ENCODE measurements around the gene MTF1.
"Not testable (repeated sequence)": the region's sequence is repeated elsewhere in the genome, so short reads cannot be mapped to it uniquely, and the experiment has no call there.

Gene MTF1

GRCh38 chr1:37792943-37793686, 66.3 kb downstream of the MTF1 start:
- H3K4me3 ChIP-seq (ENCODE audit: low read depth, low read length) = no peak overlapping the region
- in situ Hi-C loops (cut with HindIII; ENCODE audit: low pct_ligation_motif_present, low sequenced_read_pairs) = no loop called here
- H3K36me3 ChIP-seq (replicated peaks) = no peaks in the 10 kb centered on the region
- TF ChIP-seq CTCF (IDR thresholded peaks at IDR 0.05; ENCODE audit: low read depth, low read length, missing control alignments) = no peak
- no peak for DNase-seq
- H3K27me3 ChIP-seq (replicated peaks) = peaks cover 14% of the 10 kb centered on the region
- H3K27ac ChIP-seq = no peak overlapping the region

- TF ChIP-seq CTCF (IDR thresholded peaks at IDR 0.05; ENCODE audit: low read depth, low read length, missing control alignments) = no peak
- Histone ChIP-seq H3K27ac (no peak overlapping the region), H3K27me3 (replicated peaks) (peaks cover 2% of the 10 kb centered on the region), H3K4me3 (ENCODE audit: low read depth, low read length) (no peak overlapping the region), H3K36me3 (replicated peaks) (no peaks in the 10 kb centered on the region)
- no peak for DNase-seq
- in situ Hi-C loops (cut with HindIII; ENCODE audit: low pct_ligation_motif_present, low sequenced_read_pairs) = no loop called here
Measured at GRCh38 chr1:37782491-37782890, 76.9 kb downstream of the MTF1 start.

GRCh38 chr1:37778654-37779053, 80.7 kb downstream of the MTF1 start:
- no peak overlapping the region for H3K4me3 ChIP-seq (ENCODE audit: low read depth, low read length)
- no peak for TF ChIP-seq CTCF (IDR thresholded peaks at IDR 0.05; ENCODE audit: low read depth, low read length, missing control alignments)
- H3K27me3 ChIP-seq (replicated peaks) = no peaks in the 10 kb centered on the region
- no peak overlapping the region for H3K27ac ChIP-seq
- in situ Hi-C loops (cut with HindIII; ENCODE audit: low pct_ligation_motif_present, low sequenced_read_pairs) = no loop called here
- no peaks in the 10 kb centered on the region for H3K36me3 ChIP-seq (replicated peaks)
- DNase-seq = no peak

GRCh38 chr1:37776946-37777516, 82.4 kb downstream of the MTF1 start:
- in situ Hi-C loops (cut with HindIII; ENCODE audit: low pct_ligation_motif_present, low sequenced_read_pairs) = no loop called here
- Histone ChIP-seq H3K27ac (no peak overlapping the region), H3K4me3 (ENCODE audit: low read depth, low read length) (no peak overlapping the region)

GRCh38 chr1:37771440-37771839, 88.0 kb downstream of the MTF1 start:
- peaks cover 15% of the 10 kb centered on the region for H3K27me3 ChIP-seq (replicated peaks)
- DNase-seq; H3K27ac ChIP-seq; H3K36me3 ChIP-seq (replicated peaks); in situ Hi-C loops (cut with HindIII; ENCODE audit: low pct_ligation_motif_present, low sequenced_read_pairs); H3K4me3 ChIP-seq (ENCODE audit: low read depth, low read length): not testable (repeated sequence)

More at GRCh38 chr1:37776946-37777516, 82.4 kb downstream of the MTF1 start:
- DNase-seq = no peak
- H3K27me3 ChIP-seq (replicated peaks) = no peaks in the 10 kb centered on the region
- no peak for TF ChIP-seq CTCF (IDR thresholded peaks at IDR 0.05; ENCODE audit: low read depth, low read length, missing control alignments)
- no peaks in the 10 kb centered on the region for H3K36me3 ChIP-seq (replicated peaks)

- no peak for DNase-seq
- in situ Hi-C loops (cut with HindIII; ENCODE audit: low pct_ligation_motif_present, low sequenced_read_pairs) = no loop called here
- Histone ChIP-seq H3K4me3 (ENCODE audit: low read depth, low read length) (no peak overlapping the region), H3K27ac (no peak overlapping the region), H3K27me3 (replicated peaks) (peaks cover 43% of the 10 kb centered on the region), H3K36me3 (replicated peaks) (no peaks in the 10 kb centered on the region)
- TF ChIP-seq CTCF (IDR thresholded peaks at IDR 0.05; ENCODE audit: low read depth, low read length, missing control alignments) = no peak
Measured at GRCh38 chr1:37767488-37767887, 91.9 kb downstream of the MTF1 start.

Measured in brain microvascular endothelial cell (primary cell).